ENCODE data around the gene ERGIC1. TPM values are rescaled to one million over a fixed set of nuclear protein-coding genes. Genes with fewer than 3 reads are reported as not detected.
A peak's percentile ranks its signal among the peaks of the same experiment; 100 is the strongest.
"Not testable (repeated sequence)": the region's sequence is repeated elsewhere in the genome, so short reads cannot be mapped to it uniquely, and the experiment has no call there.

ERGIC1 gene
- total and polyA plus RNA-seq, 8 donors = 54.5 to 293 (median 104) TPM

DNA sequence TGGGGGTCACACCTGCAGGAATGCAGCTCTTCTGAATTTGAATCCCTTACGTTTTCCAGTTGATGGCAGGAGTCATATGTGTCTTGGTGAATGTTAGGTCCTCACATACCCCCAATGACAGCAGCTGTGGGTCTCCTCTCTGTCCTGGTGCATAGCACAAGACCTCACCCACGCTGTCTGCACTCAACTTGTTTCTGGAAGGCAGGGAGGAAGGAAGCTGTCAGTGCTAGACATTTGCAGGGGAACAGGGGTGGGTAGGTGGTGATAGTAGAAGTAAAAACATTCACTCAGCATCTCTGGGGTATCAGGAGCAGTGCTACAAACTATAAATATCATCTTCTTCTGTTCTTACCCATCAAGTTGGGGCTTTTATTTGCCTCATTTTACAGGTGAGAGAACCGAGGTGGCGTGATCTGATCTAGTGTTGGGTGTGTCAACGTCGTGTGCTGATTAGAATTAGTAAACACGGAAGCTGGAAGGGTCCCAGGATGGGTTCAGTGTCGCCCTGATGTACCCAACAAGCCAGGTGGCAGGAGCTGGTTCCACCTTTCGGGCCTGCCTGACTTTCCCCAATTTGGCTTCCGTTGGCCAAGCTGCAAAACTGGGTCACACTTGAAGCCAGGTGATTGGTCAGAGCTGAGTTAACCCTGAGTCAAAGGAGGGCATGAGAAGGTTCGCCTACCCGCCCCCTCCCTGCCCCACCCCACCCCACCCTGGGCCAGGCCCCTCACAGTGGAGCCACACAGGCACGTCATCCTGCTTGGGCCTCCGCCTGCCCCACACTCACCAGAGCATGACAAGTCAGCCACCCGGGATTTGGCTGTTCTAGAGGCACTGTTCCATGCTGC is 15.8 kb downstream of the ERGIC1 start:
- H3K9me3 ChIP-seq = no peaks in the 10 kb centered on the region
- peaks cover 64 to 98% (median 87%) of the 10 kb centered on the region in 4 donors for H3K4me1 ChIP-seq
- intact Hi-C loops (cut with DNase I; ENCODE audit: low total_unique reads) = no loop called here
- no peak overlapping the region for H3K4me3 ChIP-seq
- H3K27me3 ChIP-seq = no peaks in the 10 kb centered on the region
- DNase-seq = peak; percentile 78 to 86
- TF ChIP-seq POLR2A (IDR thresholded peaks at IDR 0.05) = no peak
- TF ChIP-seq, protein P1, sequence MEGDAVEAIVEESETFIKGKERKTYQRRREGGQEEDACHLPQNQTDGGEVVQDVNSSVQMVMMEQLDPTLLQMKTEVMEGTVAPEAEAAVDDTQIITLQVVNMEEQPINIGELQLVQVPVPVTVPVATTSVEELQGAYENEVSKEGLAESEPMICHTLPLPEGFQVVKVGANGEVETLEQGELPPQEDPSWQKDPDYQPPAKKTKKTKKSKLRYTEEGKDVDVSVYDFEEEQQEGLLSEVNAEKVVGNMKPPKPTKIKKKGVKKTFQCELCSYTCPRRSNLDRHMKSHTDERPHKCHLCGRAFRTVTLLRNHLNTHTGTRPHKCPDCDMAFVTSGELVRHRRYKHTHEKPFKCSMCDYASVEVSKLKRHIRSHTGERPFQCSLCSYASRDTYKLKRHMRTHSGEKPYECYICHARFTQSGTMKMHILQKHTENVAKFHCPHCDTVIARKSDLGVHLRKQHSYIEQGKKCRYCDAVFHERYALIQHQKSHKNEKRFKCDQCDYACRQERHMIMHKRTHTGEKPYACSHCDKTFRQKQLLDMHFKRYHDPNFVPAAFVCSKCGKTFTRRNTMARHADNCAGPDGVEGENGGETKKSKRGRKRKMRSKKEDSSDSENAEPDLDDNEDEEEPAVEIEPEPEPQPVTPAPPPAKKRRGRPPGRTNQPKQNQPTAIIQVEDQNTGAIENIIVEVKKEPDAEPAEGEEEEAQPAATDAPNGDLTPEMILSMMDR (IDR thresholded peaks at IDR 0.05) = no peak
- TF ChIP-seq EP300 (IDR thresholded peaks at IDR 0.05) = no peak
- TF ChIP-seq POLR2AphosphoS5 (IDR thresholded peaks at IDR 0.05) = peak in 2 of 3 donors; percentile 44 to 50
- H3K27ac ChIP-seq = peak overlapping the region; percentile 67 to 98 (median 94)
- WGBS, 5 donors = 30 to 54% (median 40%) methylated on average over 15 of the region's 15 CpGs
- peaks cover 0 to 6% (median 0%) of the 10 kb centered on the region in 4 donors for H3K36me3 ChIP-seq

DNA sequence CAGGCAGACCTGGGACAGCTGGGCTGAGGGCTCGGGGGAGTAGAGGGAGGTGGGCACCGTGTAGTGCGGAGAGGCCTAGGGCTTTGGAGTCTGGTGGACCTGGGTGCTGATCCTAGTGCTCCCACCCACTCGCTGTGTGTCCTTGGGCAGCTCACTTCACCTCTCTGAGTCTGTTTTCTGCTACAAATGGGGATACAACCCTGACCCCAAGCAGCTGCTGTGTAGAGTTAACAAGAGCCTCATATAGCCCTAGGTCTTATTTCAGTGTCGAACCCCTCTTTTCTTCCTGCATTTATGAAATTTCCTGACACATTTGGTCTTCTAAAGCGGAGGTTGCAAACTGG is 16.4 kb downstream of the ERGIC1 start:
- 83 to 93% (median 87%) methylated on average over 6 of the region's 6 CpGs for WGBS, 5 donors

DNA sequence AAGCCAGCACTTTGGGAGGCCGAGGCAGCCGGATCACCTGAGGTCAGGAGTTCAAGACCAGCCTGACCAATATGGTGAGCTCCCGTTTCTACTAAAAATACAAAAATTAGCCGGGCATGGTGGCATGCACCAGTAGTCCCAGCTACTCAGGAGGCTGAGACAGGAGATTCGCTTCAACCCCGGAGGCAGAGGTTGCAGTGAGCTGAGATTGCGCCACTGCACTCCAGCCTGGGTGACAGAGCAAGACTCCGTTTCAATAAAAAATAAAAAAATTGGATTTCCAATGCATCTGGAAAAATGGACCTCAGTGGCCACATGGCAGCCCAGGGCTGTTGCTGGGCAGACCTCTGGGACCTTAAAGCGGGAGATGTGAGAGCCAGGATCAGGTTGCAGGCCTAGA is 17.2 kb downstream of the ERGIC1 start:
- H3K9me3 ChIP-seq; DNase-seq; H3K36me3 ChIP-seq; H3K27me3 ChIP-seq; intact Hi-C loops (cut with DNase I; ENCODE audit: low total_unique reads); H3K4me3 ChIP-seq: not testable (repeated sequence)
- peaks cover 76 to 98% (median 90%) of the 10 kb centered on the region in 4 donors for H3K4me1 ChIP-seq
- H3K27ac ChIP-seq = peak overlapping the region in 4 of 5 donors; percentile 87 to 98 (median 94)
- WGBS, 5 donors = 92 to 94% (median 94%) methylated on average over 9 of the region's 9 CpGs

More for the DNA sequence above, 16.4 kb downstream of the ERGIC1 start:
- H3K27ac ChIP-seq = peak overlapping the region; percentile 67 to 98 (median 94)
- TF ChIP-seq EP300 (IDR thresholded peaks at IDR 0.05) = no peak
- intact Hi-C loops (cut with DNase I; ENCODE audit: low total_unique reads) = no loop called here
- no peak for DNase-seq
- no peak overlapping the region for H3K4me3 ChIP-seq
- no peaks in the 10 kb centered on the region for H3K9me3 ChIP-seq
- peaks cover 0 to under 1% (median 0%) of the 10 kb centered on the region in 4 donors for H3K36me3 ChIP-seq
- no peaks in the 10 kb centered on the region for H3K27me3 ChIP-seq
- H3K4me1 ChIP-seq = peaks cover 70 to 98% (median 88%) of the 10 kb centered on the region in 4 donors

DNA sequence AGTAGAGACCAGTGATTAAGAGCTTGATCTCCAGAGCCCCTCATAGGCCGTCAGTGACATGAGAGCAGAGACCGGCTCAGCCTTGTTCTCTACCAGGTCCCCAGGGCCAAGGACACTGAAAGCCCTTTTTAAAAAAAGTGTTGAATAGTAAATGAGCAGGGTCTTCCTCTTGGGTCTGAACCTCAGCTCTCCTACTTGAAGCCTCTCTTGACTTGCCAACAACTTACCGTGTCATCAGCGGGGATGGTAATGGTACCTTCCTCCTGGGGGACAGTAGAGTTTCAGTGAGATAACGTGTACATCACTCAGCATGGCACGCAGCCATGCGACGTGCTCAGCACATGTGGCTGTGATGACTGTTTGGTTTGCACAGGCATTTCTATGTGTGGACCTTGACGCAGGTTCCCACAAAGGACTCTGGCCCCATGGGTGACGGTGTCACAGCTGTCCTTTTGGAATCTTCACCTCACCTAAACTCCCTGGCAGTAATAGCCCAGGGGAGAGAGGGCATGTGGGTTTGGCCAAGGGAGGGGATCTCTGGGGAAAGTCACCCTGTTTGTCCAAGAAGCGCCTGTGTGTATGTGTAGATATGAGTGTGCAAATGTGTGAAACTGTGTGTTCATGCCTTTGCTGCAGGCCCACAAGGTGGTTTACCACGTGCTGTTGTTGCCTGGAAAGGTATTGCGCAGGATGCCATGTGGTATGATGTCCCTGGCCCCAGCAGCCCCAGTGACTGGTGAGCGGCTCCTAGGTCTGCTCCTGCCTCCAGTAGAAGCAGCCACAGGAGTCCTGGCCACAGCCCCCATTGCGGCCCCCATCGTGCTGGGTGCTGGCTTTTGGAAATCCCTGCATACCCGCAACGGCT is 18.7 kb downstream of the ERGIC1 start:
- 54 to 77% (median 66%) methylated on average over 13 to 18 of the region's 18 CpGs for WGBS, 5 donors
- peaks cover 81 to 98% (median 91%) of the 10 kb centered on the region in 4 donors for H3K4me1 ChIP-seq
- TF ChIP-seq, protein P1 (IDR thresholded peaks at IDR 0.05) = no peak
- TF ChIP-seq POLR2AphosphoS5 (IDR thresholded peaks at IDR 0.05) = peak in 2 of 3 donors; percentile 30 to 32
- no peak overlapping the region for H3K4me3 ChIP-seq
- H3K9me3 ChIP-seq = no peaks in the 10 kb centered on the region
- DNase-seq = peak in 1 of 2 donors; percentile 70
- H3K36me3 ChIP-seq = no peaks in the 10 kb centered on the region
- H3K27ac ChIP-seq = peak overlapping the region; percentile 74 to 98 (median 94)
- intact Hi-C loops (cut with DNase I; ENCODE audit: low total_unique reads) = no loop called here
- H3K27me3 ChIP-seq = no peaks in the 10 kb centered on the region

DNA sequence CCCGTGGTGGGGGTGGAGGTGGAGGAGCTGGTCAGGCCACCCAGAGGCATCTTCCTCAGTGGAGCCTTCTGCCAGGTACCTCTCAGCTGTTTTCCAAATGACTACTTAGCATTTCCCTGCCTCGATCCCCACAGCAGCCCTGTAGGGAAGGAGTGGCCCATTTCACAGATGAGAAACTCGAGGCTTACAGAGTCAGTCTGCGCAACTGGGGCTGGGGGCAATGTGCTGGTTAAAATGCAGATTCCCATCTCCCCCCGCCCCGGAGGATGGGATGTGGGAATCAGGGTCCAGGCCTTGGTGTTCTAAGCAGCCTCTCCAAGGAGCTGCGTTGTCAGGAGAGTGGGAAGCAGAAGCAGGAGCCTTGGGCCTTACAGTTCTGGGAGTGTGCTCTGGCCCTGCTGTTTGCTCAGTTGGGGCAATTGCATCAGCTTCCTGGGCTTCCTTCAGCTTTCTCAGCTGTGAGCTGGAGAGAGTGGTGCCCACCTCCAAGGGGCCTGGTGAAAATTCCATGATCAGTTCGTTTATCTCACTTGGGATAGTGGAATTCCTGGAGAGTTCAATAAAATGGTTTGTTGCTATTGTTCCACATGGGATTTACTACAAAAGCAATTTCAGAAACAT is 19.4 kb downstream of the ERGIC1 start:
- Histone ChIP-seq H3K27ac (peak overlapping the region; percentile 74 to 98 (median 94)), H3K4me1 (peaks cover 85 to 98% (median 92%) of the 10 kb centered on the region in 4 donors)
- intact Hi-C loops (cut with DNase I; ENCODE audit: low total_unique reads) = no loop called here

More for the DNA sequence above, 19.4 kb downstream of the ERGIC1 start:
- 69 to 81% (median 72%) methylated on average over 6 to 8 of the region's 8 CpGs for WGBS, 5 donors
- no peaks in the 10 kb centered on the region for H3K9me3 ChIP-seq
- no peak for TF ChIP-seq POLR2A (IDR thresholded peaks at IDR 0.05)
- no peak for TF ChIP-seq POLR2AphosphoS5 (IDR thresholded peaks at IDR 0.05)
- TF ChIP-seq, protein P1 (IDR thresholded peaks at IDR 0.05) = no peak
- TF ChIP-seq EP300 (IDR thresholded peaks at IDR 0.05) = no peak
- no peak overlapping the region for H3K4me3 ChIP-seq
- H3K36me3 ChIP-seq = no peaks in the 10 kb centered on the region
- no peak for DNase-seq
- no peaks in the 10 kb centered on the region for H3K27me3 ChIP-seq

All from stomach (tissue), 9 donors.